WERI-Rb-1 (cell line): ENCODE results near the gene ASIC2.
A peak's percentile ranks its signal among the peaks of the same experiment; 100 is the strongest.

ENCODE experiments used
- DNase-seq: peaks from one replicate; pipeline ENCODE4 v3.0.0-alpha.2; 2020
- H3K27ac ChIP-seq: fragments of 250-450 bp; sonication (Bioruptor Pico); 2 replicates; pipeline ENCODE4 v1.5.1; 2020; ENCODE audit warnings: mild to moderate bottlenecking, moderate library complexity
- H3K27me3 ChIP-seq: fragments of 250-450 bp; sonication (Bioruptor Pico); 2 replicates; pipeline ENCODE4 v1.5.1; 2021; ENCODE audit warnings: mild to moderate bottlenecking, low read depth, moderate library complexity; ENCODE audit not compliant: insufficient read depth, severe bottlenecking
- H3K36me3 ChIP-seq: fragments of 250-450 bp; sonication (Bioruptor Pico); 2 replicates; pipeline ENCODE4 v1.5.1; 2020; ENCODE audit warnings: mild to moderate bottlenecking, moderate library complexity
- H3K4me3 ChIP-seq: 2 replicates; pipeline ENCODE4 v1.5.1; 2011; ENCODE audit warnings: low read depth, mild to moderate bottlenecking, control low read depth, low read length
- H3K9me3 ChIP-seq: fragments of 250-450 bp; sonication (Bioruptor Pico); 2 replicates; pipeline ENCODE4 v1.5.1; 2021; ENCODE audit warnings: mild to moderate bottlenecking, moderate library complexity; ENCODE audit not compliant: severe bottlenecking
- CTCF ChIP-seq: IDR thresholded peaks from 2 replicates; pipeline ENCODE4 v1.5.1; 2011; ENCODE audit warnings: low read depth, mild to moderate bottlenecking, control low read depth, inconsistent platforms, low read length

The ASIC2 gene

GRCh38 chr17:33220036-33220435 is 73.1 kb downstream of the ASIC2 start:
- TF ChIP-seq CTCF: no peak
- Histone ChIP-seq H3K27ac (no peak overlapping the region), H3K4me3 (no peak overlapping the region), H3K36me3 (no peaks in the 10 kb centered on the region), H3K9me3 (no peaks in the 10 kb centered on the region), H3K27me3 (peaks cover 67% of the 10 kb centered on the region)
- no peak for DNase-seq

- no peak for DNase-seq
- no peak overlapping the region for H3K4me3 ChIP-seq
- no peaks in the 10 kb centered on the region for H3K36me3 ChIP-seq
- H3K9me3 ChIP-seq: no peaks in the 10 kb centered on the region
- TF ChIP-seq CTCF: no peak
- H3K27ac ChIP-seq: no peak overlapping the region
- peaks cover 58% of the 10 kb centered on the region for H3K27me3 ChIP-seq
These were observed 74.1 kb downstream of the ASIC2 start for GRCh38 chr17:33218698-33219601.

- DNase-seq: no peak
- no peaks in the 10 kb centered on the region for H3K36me3 ChIP-seq
- H3K27ac ChIP-seq: no peak overlapping the region
- H3K27me3 ChIP-seq: peaks cover 51% of the 10 kb centered on the region
- peaks cover 5% of the 10 kb centered on the region for H3K9me3 ChIP-seq
- no peak for TF ChIP-seq CTCF
- H3K4me3 ChIP-seq: no peak overlapping the region
These were observed 75.2 kb downstream of the ASIC2 start for GRCh38 chr17:33217891-33218290.

GRCh38 chr17:33214996-33215395 is 78.1 kb downstream of the ASIC2 start:
- Histone ChIP-seq H3K27me3 (peaks cover 35% of the 10 kb centered on the region), H3K9me3 (peaks cover 18% of the 10 kb centered on the region), H3K4me3 (no peak overlapping the region), H3K27ac (no peak overlapping the region), H3K36me3 (no peaks in the 10 kb centered on the region)
- no peak for TF ChIP-seq CTCF
- DNase-seq: no peak

GRCh38 chr17:33210285-33210684 is 82.8 kb downstream of the ASIC2 start:
- H3K27me3 ChIP-seq: peaks cover 37% of the 10 kb centered on the region
- peak; percentile 41 for DNase-seq
- no peak for TF ChIP-seq CTCF

More at GRCh38 chr17:33210285-33210684, 82.8 kb downstream of the ASIC2 start:
- no peaks in the 10 kb centered on the region for H3K36me3 ChIP-seq
- H3K4me3 ChIP-seq: no peak overlapping the region
- H3K9me3 ChIP-seq: peaks cover 18% of the 10 kb centered on the region
- H3K27ac ChIP-seq: no peak overlapping the region
